NCI-H82 (cell line): ENCODE measurements around the gene GALNT18.
A peak's percentile ranks its signal among the peaks of the same experiment; 100 is the strongest.

Experiments
- DNase-seq: peaks from one replicate; lab custom pipeline; 2025; lab: John Stamatoyannopoulos, UW

Gene GALNT18

DNA sequence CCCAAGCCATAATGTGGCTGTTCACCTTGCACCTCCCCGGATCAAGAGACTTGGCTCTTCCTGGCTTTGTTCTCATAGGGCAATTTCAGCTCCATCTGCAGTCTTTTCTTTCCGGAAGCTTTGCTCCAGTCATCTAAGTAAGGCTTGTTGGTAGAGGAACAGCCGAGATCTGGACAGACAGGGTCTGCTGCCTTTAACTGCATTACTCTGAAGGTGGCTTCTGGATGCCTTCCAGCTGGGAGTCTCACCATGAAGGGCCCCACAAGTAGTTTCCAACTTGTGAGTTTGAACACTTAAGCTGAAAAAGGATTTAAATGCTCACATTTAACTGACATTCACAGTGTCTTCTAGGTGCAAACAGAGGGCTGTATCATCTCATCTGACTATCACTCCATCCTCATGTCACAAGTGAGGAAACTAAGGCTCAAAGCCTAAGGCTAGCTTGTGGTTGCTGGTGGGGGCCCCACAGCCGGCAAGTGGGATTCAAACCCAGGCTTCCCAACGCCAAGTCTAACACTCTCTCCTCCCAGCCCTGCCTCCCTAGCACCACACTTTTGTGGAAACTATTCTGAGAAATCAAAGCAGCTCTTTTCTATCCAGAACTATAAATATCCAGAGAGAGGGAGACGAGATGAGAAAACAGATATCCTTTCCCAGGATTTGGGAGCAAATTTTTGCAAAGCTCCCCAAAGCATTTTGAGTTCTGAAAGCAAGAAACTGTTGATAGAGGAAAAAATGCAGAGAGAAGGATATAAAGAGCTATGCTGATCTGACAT lies 58.4 kb downstream of the GALNT18 start:
- DNase-seq = no peak

DNA sequence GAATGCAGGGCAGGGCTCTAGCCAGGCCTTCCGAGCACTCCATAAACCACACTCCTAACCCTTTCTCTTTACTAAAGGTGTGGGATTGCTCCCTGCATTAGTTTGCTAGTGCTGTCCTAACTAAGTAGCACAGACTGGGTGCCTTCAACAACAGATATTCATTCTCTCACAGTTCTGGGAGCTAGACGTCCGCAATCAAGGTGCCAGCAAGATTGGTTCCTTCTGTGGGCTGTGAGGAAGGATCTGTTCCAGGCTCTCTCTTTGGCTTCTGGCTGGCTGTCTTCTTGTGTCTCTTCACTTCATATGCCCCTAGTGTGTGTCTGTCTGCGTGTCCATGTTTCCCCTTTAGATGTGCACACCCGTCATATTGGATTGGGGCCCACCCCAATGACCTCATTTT lies 59.8 kb downstream of the GALNT18 start:
- DNase-seq = no peak

- DNase-seq = no peak
Observed at GRCh38 chr11:11558826-11559225, 63.0 kb downstream of the GALNT18 start.

DNA sequence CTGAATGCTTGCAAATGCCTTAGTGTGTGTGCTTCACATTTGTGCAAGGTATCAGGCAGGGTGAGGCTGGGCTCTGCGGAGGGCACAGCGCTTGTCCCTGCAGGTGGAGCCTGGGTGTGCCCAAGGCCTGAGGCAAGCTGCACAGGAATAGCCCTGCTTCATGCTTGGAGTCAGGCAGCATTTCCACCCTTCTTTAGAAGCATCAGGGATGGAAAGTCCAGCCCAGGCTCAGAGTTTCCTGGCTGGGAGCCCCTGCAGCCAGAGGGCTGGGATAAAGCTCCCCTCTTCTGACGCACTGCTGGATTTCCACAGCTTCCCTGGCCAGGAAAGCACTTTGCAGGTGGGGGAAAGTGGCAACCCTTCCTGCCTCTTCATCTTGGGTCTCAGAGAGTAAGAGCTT lies 63.4 kb downstream of the GALNT18 start:
- no peak for DNase-seq

DNA sequence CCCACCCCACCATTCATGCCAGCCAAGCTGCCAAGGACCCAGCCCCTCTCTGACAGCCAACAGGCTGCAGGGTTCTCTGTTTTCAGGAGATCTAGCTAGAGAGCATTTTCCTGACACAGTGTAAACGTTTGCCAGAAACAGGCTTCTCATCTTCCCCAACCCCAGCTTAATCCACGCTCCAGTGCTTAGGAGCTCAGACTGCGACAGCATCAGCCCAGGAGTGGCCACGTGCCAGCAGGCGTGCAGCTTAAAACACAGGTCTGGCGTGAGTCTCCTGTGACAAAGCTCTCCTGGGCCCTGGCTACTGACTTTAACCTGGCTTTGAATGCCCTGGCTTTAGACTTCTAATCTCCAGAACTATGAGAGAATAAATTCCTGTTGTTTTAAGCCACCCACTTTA lies 66.6 kb downstream of the GALNT18 start:
- peak; percentile 80 for DNase-seq

GRCh38 chr11:11553573-11553972 lies 68.2 kb downstream of the GALNT18 start:
- no peak for DNase-seq

GRCh38 chr11:11552529-11553087 lies 69.2 kb downstream of the GALNT18 start:
- DNase-seq = no peak

GRCh38 chr11:11550534-11550933 lies 71.3 kb downstream of the GALNT18 start:
- no peak for DNase-seq

DNA sequence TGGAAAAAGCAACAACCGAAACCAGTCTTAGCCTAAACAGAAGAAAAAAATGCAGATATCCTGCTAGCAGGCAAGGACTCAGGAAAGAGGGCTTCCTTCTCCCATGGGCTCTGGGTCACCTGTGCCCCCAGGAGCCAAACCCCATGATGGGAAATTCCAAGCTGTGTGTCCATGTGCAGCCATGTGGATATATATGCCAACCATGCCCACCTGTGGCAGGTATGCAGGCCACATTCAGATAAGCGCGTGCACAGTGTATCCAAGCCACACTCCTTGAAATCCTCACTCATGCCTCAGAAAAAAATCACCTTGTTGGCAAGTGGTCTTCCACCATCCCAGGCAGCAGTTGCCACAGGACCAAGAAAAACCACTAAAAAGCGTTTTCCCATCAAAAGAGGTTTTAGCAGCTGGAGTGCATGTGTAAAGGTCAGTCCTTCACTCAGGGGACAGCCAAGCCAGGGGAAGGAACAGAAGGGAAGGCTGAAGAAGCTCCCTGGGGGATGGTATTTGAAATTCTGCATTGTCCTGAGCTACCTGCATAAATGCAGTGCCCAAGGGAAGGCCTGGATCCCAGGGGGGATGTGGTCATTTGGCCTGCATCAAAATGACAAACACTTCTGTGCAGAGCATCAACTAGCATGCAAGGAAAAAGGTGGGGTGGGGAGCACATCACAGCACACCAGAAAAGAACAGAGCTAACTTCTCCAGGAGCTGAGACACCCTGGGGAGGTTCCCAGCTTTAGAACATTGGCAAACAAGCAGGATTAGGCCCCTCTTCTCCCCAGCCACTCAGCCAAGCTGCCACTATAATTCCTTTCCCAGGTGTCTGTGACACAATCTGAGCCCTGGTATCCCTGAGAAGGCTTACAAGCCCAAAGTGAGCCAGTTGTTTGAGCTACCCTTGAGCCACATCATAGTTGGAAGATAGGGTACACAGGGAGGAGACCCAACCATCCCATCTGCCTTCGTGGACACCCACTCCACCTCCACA lies 76.2 kb downstream of the GALNT18 start:
- peak; percentile 68 for DNase-seq

DNA sequence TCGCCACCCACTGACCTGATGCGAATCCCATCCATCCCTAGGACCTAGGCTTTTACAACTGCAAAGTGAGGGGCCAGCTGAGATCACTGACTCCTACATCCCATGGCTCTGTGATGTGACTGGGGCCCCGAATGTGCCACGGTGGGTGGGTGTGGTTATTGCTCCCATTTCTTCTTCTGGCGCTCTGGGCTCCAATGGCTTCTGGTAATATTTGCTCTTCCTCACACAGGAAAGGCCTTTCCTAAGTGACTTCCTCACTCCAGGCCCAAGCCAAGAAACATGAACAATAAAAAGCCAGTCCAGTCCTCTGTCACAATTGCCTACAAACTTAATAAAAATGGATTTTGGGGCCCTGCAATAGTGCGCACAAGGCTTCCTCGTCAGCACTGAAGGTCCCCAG lies 78.1 kb downstream of the GALNT18 start:
- no peak for DNase-seq

- DNase-seq = no peak
Observed at GRCh38 chr11:11540157-11540556, 81.6 kb downstream of the GALNT18 start.

DNA sequence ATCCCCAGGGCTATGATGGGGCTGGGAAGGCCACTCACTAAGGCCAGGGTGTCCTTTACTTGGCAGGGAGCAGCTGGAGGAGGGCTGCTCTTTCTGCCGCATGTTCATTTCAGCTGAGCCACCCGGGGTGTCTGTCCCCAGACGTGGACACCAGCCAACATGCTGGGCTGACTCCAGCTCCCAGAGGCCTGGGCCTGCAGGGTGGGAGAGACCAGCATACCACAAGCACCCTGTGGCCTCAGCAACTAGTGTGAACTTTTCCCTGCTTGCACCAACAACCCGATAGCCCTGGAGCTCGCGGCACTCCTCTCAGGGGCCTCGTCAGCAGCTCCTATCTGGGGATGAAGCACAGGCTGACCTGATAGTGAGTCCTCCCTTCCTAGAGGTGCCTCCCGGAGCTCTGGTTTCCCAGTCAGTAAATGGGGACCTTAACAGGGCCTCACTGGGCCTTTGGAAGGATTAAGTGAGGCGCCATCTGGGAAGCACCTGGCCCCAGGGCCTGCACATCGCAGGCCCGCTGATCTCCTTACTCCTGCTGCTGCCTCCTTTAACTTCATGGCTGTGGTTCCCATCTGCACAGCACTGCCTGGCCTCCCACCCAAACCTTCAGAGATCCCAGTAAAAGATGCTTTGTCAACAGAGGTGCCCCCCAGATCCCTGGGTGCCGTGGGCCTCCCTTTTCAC lies 83.4 kb downstream of the GALNT18 start:
- peak; percentile 93 for DNase-seq

- peak; percentile 49 for DNase-seq
Observed at GRCh38 chr11:11537871-11538270, 83.9 kb downstream of the GALNT18 start.

GRCh38 chr11:11537372-11537771 lies 84.4 kb downstream of the GALNT18 start:
- peak; percentile 11 for DNase-seq

- no peak for DNase-seq
Observed at GRCh38 chr11:11536650-11537049, 85.2 kb downstream of the GALNT18 start.

GRCh38 chr11:11535611-11536010 lies 86.2 kb downstream of the GALNT18 start:
- DNase-seq = no peak

GRCh38 chr11:11534981-11535380 lies 86.8 kb downstream of the GALNT18 start:
- DNase-seq = no peak

GRCh38 chr11:11533751-11534150 lies 88.1 kb downstream of the GALNT18 start:
- DNase-seq = peak; percentile 37

DNA sequence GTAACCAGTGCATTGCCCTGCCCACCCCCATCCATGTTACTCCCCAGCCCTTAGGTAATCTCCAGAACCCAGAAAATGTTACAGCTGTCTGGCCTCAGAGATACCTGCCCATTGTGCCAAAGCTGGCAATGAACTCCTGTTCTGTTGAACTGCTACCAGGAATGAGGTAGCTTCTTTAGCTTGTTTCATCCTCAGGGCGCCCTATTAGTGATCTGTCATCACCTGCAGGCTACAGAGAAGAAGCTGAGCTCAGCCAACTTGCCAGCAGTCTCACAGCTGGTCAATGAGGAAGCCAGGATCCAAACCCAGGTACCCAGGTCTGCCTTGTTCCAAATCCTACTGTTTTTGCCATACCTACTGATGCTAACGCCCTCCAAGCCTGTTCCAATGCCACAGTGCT lies 88.7 kb downstream of the GALNT18 start:
- no peak for DNase-seq

- DNase-seq = no peak
Observed at GRCh38 chr11:11532574-11532973, 89.2 kb downstream of the GALNT18 start.

DNA sequence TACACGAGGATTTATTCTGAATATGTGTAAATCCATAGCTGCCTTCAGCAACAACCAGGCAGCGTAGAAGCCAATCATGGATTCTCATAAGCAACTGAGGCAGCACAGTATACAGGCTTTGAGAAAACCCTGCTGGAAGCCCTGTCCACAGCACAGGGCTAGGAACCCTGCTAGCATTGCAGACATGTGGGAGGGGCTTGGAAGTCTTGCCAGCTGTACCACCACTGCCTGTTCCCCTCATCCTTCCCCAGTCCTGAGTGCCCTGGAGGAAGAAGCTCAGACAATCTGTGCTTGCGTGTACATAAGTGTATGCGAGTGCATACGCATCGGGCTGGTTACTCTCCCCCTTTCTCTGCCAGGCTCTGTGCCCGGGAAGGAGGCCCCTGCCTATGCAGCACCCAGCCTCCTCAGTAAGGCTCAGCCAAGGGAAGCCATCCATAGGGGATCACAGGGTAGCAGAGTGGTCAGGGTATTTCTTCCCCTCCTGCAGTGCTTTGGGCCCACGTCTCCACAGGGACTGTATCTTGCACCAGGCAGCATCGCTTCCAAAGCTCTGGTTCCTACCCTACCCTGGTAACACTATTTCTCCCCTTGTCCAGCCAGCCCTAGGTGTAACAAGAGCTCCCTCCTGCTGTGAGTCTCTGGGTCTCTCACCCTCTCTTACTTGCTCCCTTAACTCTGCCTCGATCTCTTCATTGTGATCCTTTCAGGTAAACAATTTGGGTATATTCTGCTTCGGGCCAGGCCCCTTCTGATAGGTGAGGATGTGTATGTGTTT lies 90.5 kb downstream of the GALNT18 start:
- DNase-seq = no peak
